K562 (cell line): ENCODE measurements around the gene LMNA. TPM values are rescaled to one million over a fixed set of nuclear protein-coding genes. Genes with fewer than 3 reads are reported as not detected.

Experiments used
- ARID2 ChIP-seq: fragments of 450-650 bp; IDR thresholded peaks from 2 replicates; pipeline ENCODE4 v1.6.1; 2017; ENCODE audit warnings: antibody characterized with exemption, mild to moderate bottlenecking
- CBFB ChIP-seq: sonication (generic); formaldehyde crosslinking; IDR thresholded peaks from 2 replicates; pipeline ENCODE4 v1.4.0; 2020; ENCODE audit warnings: mild to moderate bottlenecking, missing genetic modification reagents
- ILF3 ChIP-seq: fragments of 450-650 bp; IDR thresholded peaks from 2 replicates; pipeline ENCODE4 v1.6.1; 2018; ENCODE audit warnings: antibody characterized with exemption, mild to moderate bottlenecking, moderate library complexity, borderline replicate concordance
- MAFF ChIP-seq: IDR thresholded peaks from 2 replicates; pipeline ENCODE4 v1.6.1; 2012; ENCODE audit warnings: low read length, improper control_type of control experiment
- PRMT5 ChIP-seq: sonication (generic); formaldehyde crosslinking; IDR thresholded peaks from 2 replicates; pipeline ENCODE4 v1.5.0; 2020; ENCODE audit warnings: missing genetic modification reagents
- SMC3 ChIP-seq: conservative IDR thresholded peaks from 2 replicates; pipeline ENCODE4 v1.6.1; 2011; ENCODE audit warnings: low read depth, low read length, improper control_type of control experiment; ENCODE audit not compliant: insufficient read depth
- TCF3 ChIP-seq: sonication (generic); formaldehyde crosslinking; IDR thresholded peaks from 2 replicates; pipeline ENCODE4 v1.4.0; 2020; ENCODE audit warnings: mild to moderate bottlenecking, missing genetic modification reagents
- ZNF445 ChIP-seq: fragments of 250-450 bp; sonication (Bioruptor Pico); IDR thresholded peaks from 2 replicates; pipeline ENCODE4 v1.4.0; 2020; ENCODE audit warnings: low read depth, mild to moderate bottlenecking, moderate library complexity
- polyA plus RNA-seq, 8 experiments: library from polyadenylated mRNA; depleted of rRNA in 4 of 8; stranded (reverse) in 5 of 8; unstranded in 3 of 8; fragments of >200 nt; fragmentation: Nextera tagmentation in 2 of 8; fragmentation: Illumina TruSeq in 1 of 8; extraction: Ambion mirVana in 2 of 8; extraction: Trizol in 1 of 8; gene quantifications; 2 replicates each; pipeline versions ENCODE4 v1.2.1 to v1.2.3, GENCODE V29; 2011 to 2014; ENCODE audit warnings: inconsistent platforms in 1 of 8, missing spikeins in 1 of 8
- total RNA-seq, 7 experiments: library from RNA; depleted of rRNA in 6 of 7; stranded (reverse); fragments of >200 nt in 6 of 7; fragmentation: Illumina TruSeq in 2 of 7; extraction: Trizol in 2 of 7; gene quantifications; 2 replicates each; pipeline versions ENCODE4 v1.2.1 to v1.2.3, GENCODE V29; 2011 to 2021; ENCODE audit warnings: low replicate concordance in 1 of 7
- TF ChIP-seq, protein P1 (sequence below), 2 experiments: IDR thresholded peaks; 2 replicates each; pipeline ENCODE4 v1.6.1; 2012; ENCODE audit warnings: improper control_type of control experiment in 2 of 2, low read depth in 2 of 2, low read length in 2 of 2, borderline replicate concordance in 1 of 2
- TF ChIP-seq, protein P2 (sequence below): fragments of 250-450 bp; sonication (Bioruptor Pico); IDR thresholded peaks from 2 replicates; pipeline ENCODE4 v1.5.0; 2020; ENCODE audit warnings: mild to moderate bottlenecking, borderline replicate concordance
- TF ChIP-seq, protein P3 (sequence below): fragments of 200-600 bp; sonication (generic); IDR thresholded peaks from one replicate; pipeline ENCODE4 v1.6.1; 2012; ENCODE audit warnings: mild to moderate bottlenecking, low read depth, low read length, inconsistent platforms

LMNA gene
- total and polyA plus RNA-seq, 9 of the 15 experiments (the other 6 are each of a cell fraction or from before 2014, with no cell fraction given): 1.00 to 347 (median 88.2) TPM

DNA sequence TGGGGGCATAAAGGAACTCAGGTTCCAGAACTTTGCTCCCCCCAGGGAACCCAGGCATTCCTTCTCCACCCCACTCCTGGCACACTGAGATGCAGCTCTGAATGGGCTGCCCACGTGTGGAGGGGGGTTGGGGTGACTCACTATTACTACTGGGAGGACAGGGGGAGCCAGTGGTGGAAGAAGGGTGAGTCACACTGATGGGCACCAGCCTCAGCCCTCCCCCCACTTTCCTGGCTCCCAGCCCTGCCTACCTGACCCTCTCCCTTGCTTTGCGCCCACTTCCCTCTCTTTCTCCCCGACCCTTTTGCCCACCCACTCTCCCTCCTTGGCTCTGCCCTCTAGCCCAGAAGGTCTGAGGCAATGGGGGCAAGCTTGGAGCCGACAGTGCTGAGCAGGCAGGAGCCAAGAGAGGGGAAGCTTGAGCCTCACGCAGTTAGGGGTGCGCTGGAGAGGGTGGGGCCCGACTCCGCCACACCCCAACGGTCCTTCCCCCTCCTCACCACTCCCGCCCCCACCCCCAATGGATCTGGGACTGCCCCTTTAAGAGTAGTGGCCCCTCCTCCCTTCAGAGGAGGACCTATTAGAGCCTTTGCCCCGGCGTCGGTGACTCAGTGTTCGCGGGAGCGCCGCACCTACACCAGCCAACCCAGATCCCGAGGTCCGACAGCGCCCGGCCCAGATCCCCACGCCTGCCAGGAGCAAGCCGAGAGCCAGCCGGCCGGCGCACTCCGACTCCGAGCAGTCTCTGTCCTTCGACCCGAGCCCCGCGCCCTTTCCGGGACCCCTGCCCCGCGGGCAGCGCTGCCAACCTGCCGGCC is at the start of gene LMNA (continued):
- TF ChIP-seq, protein P1, sequence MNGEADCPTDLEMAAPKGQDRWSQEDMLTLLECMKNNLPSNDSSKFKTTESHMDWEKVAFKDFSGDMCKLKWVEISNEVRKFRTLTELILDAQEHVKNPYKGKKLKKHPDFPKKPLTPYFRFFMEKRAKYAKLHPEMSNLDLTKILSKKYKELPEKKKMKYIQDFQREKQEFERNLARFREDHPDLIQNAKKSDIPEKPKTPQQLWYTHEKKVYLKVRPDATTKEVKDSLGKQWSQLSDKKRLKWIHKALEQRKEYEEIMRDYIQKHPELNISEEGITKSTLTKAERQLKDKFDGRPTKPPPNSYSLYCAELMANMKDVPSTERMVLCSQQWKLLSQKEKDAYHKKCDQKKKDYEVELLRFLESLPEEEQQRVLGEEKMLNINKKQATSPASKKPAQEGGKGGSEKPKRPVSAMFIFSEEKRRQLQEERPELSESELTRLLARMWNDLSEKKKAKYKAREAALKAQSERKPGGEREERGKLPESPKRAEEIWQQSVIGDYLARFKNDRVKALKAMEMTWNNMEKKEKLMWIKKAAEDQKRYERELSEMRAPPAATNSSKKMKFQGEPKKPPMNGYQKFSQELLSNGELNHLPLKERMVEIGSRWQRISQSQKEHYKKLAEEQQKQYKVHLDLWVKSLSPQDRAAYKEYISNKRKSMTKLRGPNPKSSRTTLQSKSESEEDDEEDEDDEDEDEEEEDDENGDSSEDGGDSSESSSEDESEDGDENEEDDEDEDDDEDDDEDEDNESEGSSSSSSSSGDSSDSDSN (IDR thresholded peaks at IDR 0.05; ENCODE audit: borderline replicate concordance in 1 of 2, low read depth in 2 of 2, low read length in 2 of 2): no peak
- no peak for TF ChIP-seq ARID2
- no peak for TF ChIP-seq PRMT5
- TF ChIP-seq MAFF: no peak
- TF ChIP-seq ZNF445 (CRISPR knock-in tag): no peak
- TF ChIP-seq SMC3: no peak
- TF ChIP-seq, protein P2, sequence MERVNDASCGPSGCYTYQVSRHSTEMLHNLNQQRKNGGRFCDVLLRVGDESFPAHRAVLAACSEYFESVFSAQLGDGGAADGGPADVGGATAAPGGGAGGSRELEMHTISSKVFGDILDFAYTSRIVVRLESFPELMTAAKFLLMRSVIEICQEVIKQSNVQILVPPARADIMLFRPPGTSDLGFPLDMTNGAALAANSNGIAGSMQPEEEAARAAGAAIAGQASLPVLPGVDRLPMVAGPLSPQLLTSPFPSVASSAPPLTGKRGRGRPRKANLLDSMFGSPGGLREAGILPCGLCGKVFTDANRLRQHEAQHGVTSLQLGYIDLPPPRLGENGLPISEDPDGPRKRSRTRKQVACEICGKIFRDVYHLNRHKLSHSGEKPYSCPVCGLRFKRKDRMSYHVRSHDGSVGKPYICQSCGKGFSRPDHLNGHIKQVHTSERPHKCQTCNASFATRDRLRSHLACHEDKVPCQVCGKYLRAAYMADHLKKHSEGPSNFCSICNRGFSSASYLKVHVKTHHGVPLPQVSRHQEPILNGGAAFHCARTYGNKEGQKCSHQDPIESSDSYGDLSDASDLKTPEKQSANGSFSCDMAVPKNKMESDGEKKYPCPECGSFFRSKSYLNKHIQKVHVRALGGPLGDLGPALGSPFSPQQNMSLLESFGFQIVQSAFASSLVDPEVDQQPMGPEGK (CRISPR knock-in tag): no peak
- no peak; the same call in 1 of the 2 replicates for TF ChIP-seq ILF3
- no peak for TF ChIP-seq TCF3 (CRISPR knock-in tag)
- TF ChIP-seq CBFB (CRISPR knock-in tag): no peak
- TF ChIP-seq, protein P3, sequence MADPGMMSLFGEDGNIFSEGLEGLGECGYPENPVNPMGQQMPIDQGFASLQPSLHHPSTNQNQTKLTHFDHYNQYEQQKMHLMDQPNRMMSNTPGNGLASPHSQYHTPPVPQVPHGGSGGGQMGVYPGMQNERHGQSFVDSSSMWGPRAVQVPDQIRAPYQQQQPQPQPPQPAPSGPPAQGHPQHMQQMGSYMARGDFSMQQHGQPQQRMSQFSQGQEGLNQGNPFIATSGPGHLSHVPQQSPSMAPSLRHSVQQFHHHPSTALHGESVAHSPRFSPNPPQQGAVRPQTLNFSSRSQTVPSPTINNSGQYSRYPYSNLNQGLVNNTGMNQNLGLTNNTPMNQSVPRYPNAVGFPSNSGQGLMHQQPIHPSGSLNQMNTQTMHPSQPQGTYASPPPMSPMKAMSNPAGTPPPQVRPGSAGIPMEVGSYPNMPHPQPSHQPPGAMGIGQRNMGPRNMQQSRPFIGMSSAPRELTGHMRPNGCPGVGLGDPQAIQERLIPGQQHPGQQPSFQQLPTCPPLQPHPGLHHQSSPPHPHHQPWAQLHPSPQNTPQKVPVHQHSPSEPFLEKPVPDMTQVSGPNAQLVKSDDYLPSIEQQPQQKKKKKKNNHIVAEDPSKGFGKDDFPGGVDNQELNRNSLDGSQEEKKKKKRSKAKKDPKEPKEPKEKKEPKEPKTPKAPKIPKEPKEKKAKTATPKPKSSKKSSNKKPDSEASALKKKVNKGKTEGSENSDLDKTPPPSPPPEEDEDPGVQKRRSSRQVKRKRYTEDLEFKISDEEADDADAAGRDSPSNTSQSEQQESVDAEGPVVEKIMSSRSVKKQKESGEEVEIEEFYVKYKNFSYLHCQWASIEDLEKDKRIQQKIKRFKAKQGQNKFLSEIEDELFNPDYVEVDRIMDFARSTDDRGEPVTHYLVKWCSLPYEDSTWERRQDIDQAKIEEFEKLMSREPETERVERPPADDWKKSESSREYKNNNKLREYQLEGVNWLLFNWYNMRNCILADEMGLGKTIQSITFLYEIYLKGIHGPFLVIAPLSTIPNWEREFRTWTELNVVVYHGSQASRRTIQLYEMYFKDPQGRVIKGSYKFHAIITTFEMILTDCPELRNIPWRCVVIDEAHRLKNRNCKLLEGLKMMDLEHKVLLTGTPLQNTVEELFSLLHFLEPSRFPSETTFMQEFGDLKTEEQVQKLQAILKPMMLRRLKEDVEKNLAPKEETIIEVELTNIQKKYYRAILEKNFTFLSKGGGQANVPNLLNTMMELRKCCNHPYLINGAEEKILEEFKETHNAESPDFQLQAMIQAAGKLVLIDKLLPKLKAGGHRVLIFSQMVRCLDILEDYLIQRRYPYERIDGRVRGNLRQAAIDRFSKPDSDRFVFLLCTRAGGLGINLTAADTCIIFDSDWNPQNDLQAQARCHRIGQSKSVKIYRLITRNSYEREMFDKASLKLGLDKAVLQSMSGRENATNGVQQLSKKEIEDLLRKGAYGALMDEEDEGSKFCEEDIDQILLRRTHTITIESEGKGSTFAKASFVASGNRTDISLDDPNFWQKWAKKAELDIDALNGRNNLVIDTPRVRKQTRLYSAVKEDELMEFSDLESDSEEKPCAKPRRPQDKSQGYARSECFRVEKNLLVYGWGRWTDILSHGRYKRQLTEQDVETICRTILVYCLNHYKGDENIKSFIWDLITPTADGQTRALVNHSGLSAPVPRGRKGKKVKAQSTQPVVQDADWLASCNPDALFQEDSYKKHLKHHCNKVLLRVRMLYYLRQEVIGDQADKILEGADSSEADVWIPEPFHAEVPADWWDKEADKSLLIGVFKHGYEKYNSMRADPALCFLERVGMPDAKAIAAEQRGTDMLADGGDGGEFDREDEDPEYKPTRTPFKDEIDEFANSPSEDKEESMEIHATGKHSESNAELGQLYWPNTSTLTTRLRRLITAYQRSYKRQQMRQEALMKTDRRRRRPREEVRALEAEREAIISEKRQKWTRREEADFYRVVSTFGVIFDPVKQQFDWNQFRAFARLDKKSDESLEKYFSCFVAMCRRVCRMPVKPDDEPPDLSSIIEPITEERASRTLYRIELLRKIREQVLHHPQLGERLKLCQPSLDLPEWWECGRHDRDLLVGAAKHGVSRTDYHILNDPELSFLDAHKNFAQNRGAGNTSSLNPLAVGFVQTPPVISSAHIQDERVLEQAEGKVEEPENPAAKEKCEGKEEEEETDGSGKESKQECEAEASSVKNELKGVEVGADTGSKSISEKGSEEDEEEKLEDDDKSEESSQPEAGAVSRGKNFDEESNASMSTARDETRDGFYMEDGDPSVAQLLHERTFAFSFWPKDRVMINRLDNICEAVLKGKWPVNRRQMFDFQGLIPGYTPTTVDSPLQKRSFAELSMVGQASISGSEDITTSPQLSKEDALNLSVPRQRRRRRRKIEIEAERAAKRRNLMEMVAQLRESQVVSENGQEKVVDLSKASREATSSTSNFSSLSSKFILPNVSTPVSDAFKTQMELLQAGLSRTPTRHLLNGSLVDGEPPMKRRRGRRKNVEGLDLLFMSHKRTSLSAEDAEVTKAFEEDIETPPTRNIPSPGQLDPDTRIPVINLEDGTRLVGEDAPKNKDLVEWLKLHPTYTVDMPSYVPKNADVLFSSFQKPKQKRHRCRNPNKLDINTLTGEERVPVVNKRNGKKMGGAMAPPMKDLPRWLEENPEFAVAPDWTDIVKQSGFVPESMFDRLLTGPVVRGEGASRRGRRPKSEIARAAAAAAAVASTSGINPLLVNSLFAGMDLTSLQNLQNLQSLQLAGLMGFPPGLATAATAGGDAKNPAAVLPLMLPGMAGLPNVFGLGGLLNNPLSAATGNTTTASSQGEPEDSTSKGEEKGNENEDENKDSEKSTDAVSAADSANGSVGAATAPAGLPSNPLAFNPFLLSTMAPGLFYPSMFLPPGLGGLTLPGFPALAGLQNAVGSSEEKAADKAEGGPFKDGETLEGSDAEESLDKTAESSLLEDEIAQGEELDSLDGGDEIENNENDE: no peak
